Inflammatory macrophage treated with lipopolysaccharide for 4 hours (primary cell): ENCODE results near the gene IGF1R.
"Not testable (repeated sequence)": the region's sequence is repeated elsewhere in the genome, so short reads cannot be mapped to it uniquely, and the experiment has no call there.

Experiments used
- DNase-seq: peaks from one replicate; pipeline ENCODE4 v3.0.0-alpha.2; 2020

Gene IGF1R

GRCh38 chr15:98968576-98968975, 320.2 kb downstream of the IGF1R start:
- no peak for DNase-seq

- DNase-seq = no peak
These were observed 320.9 kb downstream of the IGF1R start for GRCh38 chr15:98969126-98969735.

- DNase-seq = no peak
These were observed 322.5 kb downstream of the IGF1R start for GRCh38 chr15:98970799-98971198.

GRCh38 chr15:98976500-98976899, 328.2 kb downstream of the IGF1R start:
- DNase-seq = no peak

GRCh38 chr15:98977441-98977840, 329.1 kb downstream of the IGF1R start:
- no peak for DNase-seq

GRCh38 chr15:98978153-98978552, 329.8 kb downstream of the IGF1R start:
- no peak for DNase-seq

- no peak for DNase-seq
These were observed 332.5 kb downstream of the IGF1R start for GRCh38 chr15:98980899-98981228.

GRCh38 chr15:98981851-98982722, 333.7 kb downstream of the IGF1R start:
- DNase-seq = no peak

- peak; percentile 38 for DNase-seq
These were observed 335.0 kb downstream of the IGF1R start for GRCh38 chr15:98983334-98983733.

- DNase-seq = no peak
These were observed 337.9 kb downstream of the IGF1R start for GRCh38 chr15:98986281-98986680.

- DNase-seq = no peak
These were observed 346.6 kb downstream of the IGF1R start for GRCh38 chr15:98994892-98995291.

- DNase-seq = no peak
These were observed 347.8 kb downstream of the IGF1R start for GRCh38 chr15:98996169-98996568.

- DNase-seq = no peak
These were observed 348.3 kb downstream of the IGF1R start for GRCh38 chr15:98996624-98997023.

GRCh38 chr15:98997312-98997711, 349.0 kb downstream of the IGF1R start:
- no peak for DNase-seq

GRCh38 chr15:98997755-98998154, 349.4 kb downstream of the IGF1R start:
- DNase-seq = no peak

- DNase-seq = no peak
These were observed 349.9 kb downstream of the IGF1R start for GRCh38 chr15:98998279-98998678.

- no peak for DNase-seq
These were observed 350.9 kb downstream of the IGF1R start for GRCh38 chr15:98999233-98999632.

- DNase-seq = no peak
These were observed 353.9 kb downstream of the IGF1R start for GRCh38 chr15:99002226-99002625.

- DNase-seq = not testable (repeated sequence)
These were observed 355.0 kb downstream of the IGF1R start for GRCh38 chr15:99003317-99003716.

GRCh38 chr15:99004998-99005974, 356.9 kb downstream of the IGF1R start:
- DNase-seq = not testable (repeated sequence)

- no peak for DNase-seq
These were observed 357.8 kb downstream of the IGF1R start for GRCh38 chr15:99006146-99006545.

GRCh38 chr15:99006904-99007495, 358.7 kb downstream of the IGF1R start:
- no peak for DNase-seq
